Superior temporal gyrus (tissue), 1 donor: ENCODE results near the gene ZFP62.
"Not testable (repeated sequence)": the region's sequence is repeated elsewhere in the genome, so short reads cannot be mapped to it uniquely, and the experiment has no call there.

Experiments
- DNase-seq: peaks from one replicate; pipeline ENCODE4 v3.0.0-alpha.2; 2016; ENCODE audit errors: extremely low spot score

The ZFP62 gene

DNA sequence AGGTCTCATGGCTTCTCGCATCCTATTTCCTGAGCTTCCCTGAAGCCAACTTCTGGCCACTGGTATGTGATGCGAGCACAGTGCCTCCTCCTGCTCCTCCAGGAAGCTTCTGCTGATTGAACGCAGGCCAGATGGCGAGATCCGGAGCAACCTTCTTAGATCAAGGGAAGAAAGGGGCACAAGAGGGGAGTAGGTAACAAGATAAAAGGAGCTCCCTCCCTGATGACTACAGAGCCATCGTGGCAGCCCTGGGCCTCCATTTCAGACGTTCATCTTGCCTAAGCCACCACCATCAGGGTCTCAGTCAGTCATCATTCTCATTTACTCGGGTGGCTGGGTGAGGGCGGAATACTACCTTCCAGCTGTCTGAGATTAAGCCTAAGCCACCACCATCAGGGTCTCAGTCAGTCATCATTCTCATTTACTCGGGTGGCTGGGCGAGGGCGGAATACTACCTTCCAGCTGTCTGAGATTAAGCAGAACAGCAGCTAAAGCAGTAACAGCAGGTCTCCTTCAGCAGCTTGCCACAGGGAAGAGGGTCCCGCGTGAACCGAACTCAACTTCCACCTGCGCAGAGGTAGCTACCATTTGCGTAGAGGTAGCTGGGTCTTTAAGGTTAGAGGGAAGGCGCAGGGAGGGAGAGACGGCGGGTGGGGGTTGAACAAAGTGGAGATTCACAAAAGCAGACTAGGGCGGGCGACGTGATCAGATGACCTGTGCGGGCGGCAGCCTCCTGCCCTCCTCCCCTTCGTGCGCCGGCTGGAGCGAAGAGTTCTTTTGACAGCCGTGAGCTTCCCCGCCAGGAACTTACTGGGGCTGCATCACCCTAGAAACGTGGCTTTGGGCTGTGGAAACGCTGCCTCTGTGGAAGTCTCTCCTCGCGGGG lies 30.6 kb downstream of the ZFP62 start:
- DNase-seq, result peak; percentile 63

DNA sequence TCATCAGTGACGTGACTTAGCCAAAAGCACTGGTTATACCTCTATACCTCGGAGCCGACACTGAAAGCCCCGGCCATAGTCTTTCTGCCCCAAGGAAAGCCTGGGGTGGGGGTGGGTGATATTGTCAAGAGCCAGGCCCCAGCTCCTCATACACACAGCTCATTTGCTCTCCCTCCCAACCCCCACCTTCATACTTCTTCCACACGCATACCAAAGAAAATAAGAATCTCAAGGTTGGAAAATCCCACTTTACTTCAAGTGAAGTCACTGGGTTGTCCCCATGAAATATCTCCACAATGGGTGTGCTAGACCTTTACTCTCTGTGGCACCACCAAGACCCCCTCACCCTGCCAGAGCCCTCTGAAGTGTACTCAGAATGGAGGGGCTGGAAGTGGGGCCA lies 31.4 kb downstream of the ZFP62 start:
- DNase-seq, result no peak

DNA sequence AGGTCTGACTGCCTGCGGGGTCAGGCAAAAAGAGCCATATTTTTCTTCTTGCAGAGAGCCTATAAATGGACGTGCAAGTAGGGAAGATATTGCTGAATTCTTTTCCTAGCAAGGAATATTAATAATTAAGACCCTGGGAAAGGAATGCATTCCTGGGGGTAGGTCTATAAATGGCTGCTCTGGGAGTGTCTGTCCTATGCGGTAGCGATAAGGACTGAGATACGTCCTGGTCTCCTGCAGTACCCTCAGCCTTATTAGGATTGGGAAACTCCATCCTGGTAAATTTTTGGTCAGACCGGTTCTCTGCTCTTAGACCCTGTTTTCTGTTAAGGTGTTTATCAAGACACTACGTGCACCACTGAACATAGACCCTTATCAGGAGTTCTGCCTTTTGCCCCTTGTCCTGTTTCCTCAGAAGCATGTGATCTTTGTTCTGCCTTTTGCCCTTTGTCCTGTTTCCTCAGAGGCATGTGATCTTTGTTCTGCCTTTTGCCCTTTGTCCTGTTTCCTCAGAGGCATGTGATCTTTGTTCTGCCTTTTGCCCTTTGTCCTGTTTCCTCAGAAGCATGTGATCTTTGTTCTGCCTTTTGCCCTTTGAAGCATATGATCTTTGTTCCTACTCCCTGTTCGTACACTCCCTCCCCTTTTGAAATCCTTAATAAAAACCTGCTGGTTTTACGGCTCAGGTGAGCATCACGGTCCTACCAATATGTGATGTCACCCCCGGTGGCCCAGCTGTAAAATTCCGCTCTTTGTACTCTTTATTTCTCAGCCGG lies 32.1 kb downstream of the ZFP62 start:
- not testable (repeated sequence) for DNase-seq

DNA sequence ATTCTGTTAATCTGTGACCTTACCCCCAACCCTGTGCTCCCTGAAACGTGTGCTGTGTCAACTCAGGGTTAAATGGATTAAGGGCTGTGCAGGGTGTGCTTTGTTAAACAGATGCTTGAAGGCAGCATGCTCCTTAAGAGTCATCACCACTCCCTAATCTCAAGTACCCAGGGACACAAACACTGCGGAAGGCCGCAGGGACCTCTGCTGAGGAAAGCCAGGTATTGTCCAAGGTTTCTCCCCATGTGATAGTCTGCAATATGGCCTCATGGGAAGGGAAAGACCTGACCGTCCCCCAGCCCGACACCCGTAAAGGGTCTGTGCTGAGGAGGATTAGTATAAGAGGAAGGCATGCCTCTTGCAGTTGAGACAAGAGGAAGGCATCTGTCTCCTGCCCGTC lies 33.7 kb downstream of the ZFP62 start:
- not testable (repeated sequence) for DNase-seq

DNA sequence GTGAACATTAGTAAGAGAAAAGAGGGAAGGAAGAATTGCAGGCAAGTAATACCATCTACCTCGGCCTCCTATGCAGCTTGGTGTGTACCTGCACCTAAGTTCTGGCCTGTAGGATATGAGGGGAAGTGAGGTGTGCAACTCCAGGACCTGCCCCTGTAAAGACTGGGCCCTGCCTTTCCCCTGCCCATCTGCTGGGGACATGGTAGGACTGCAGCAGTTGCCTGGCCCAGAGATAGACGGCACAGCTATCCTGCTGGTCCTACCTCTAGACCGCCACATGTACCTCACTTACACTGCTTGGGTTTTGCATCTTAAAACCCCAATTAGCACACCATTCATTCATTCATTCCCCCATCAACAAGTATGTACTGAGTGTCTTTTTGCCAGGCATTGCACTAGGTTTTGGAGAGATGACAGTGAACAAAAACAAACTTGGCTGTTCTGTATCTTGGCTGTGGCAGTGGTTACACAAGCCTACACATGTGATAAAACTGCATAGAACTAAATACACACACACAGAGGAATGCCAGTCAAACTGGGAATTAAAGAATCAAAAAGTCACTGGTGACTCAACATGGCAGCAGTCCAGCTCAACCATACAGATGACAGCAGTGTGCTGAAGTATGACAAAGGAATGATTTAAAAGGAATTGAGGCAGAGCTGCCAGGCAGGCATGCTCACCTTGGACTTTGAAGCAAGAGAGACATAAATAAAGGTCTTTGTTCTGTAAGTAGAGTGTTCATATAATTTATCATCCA lies 35.1 kb downstream of the ZFP62 start:
- DNase-seq, result peak; percentile 54

DNA sequence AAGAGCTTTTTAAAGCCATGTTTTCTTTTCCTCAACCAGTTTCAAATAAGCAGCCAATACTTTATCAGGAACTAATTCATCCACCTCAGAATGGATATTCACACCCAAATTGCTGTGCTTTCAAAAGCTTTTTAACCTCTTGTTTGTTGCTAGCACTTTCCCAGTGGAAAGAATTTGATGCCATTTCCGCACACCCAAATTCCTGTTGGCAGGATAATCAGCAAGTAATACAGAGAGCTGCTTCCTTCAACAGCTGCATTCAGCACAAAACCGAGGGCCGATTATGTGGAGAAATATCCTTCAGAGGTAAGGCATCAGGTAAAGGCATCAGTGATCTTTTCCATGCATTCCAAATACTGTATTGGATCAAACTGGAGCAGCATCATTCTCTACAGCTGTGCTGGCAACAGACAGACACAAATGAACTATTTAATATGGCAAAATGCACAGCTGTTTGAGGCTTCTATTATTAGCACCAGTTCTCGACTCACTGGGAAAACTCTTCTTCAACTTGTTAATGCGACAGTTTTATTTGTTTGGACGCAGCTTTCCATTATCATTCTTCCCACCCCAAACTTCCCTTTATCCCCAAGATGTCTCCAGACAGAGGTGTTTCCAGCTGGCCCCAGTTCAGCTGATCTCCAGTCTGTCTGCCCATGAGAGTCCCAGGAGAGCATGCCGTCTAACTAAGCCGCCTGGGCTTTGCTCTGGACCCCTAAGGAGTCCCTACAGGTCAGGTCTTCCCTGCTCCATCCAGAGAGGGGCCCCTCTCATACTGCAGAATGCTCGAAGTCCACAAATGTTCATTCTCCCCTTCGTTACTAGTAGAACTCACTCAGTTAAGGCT lies 36.2 kb downstream of the ZFP62 start:
- DNase-seq, result no peak

DNA sequence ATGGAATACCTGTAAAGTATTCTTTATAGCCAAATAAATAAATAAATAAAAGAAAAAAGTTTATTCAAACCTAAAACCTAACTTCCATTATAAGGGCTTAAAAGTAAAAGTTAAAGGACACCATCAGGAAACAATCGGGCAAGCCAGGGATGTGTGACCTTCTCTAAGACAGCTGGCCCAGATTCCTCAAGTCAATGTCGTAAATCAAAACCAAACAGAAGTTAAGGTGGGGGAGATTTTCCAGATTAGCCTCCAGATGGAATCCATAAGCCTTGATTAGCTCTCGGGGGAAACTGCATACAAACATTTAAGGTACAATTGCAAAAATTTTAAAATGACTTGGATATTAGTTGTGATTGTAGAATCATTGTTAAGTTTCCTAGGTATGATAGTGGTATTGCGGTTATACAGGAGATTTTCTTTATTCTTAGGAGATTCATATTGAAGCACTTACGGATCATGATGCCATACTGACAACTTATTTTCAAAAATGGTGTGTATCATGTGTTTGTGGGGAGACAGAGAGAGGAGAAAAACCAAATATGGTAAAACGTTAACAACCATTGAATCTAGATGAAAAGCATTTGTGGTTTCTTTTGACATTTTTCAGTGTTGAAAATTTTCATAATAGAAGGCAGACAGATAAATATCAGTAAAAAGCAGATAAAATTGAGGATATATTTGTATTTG lies 37.0 kb downstream of the ZFP62 start:
- no peak for DNase-seq

DNA sequence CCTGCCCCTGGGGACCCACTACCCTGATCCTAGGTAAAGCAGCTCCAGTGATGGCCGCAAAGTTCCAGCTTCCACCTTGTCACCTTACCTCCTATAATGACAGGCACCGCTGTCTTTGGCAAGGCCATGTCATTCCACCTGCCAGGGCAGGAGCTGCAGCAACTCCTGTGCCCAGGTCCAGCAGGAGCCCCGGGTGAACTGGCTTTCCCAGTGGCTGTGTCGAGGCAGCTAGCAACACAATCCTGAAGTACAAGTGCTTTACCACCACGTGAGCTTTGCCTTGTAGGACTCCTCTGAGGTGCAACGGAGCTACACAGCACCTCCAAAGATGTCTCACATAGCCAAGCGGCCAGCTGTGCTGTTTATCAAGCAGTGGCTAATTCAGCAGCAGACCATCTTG lies 37.7 kb downstream of the ZFP62 start:
- DNase-seq, result no peak

DNA sequence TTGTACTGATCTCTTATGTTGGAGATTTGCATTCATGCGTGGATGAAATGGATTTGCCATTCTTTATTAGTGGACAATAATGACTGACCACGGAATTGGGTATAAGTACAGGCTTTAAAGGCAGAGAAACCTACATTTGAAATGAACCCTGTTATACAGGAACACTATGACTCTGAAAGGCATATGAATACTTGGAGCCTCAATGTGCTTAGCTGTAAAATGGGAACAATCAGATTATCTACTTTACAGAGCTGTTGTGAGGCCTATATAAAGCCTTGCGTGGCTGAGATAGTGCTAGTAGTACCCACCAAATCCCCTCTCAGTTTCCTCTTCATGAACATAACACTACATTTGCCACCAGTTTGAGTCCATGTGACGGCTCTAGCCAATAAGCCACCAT lies 39.5 kb downstream of the ZFP62 start:
- no peak for DNase-seq

DNA sequence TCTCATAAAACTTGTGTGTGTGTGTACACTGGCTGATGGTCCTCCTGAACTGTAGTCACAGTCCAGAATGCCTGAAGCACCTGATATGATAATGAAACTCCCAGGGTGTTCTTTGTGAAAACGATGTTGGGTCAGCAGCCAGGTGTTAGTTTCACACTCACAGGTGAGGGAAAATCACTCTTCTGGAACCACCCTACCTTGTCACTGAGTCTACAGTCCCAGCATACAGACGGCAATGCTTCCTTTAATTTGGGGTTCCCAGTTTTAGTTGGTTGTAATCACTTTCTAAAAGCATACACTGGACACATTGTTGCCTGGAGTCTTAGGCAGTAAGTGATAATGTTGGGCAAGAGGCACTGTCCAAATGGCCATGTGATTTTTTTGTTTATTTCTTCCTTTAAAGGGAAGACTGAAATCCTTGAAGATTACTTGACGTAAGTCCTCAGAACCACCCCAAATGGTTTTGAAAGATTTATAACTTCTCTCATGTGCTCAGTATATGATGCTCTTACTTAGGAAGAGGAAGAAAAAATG lies 40.2 kb downstream of the ZFP62 start:
- no peak for DNase-seq

DNA sequence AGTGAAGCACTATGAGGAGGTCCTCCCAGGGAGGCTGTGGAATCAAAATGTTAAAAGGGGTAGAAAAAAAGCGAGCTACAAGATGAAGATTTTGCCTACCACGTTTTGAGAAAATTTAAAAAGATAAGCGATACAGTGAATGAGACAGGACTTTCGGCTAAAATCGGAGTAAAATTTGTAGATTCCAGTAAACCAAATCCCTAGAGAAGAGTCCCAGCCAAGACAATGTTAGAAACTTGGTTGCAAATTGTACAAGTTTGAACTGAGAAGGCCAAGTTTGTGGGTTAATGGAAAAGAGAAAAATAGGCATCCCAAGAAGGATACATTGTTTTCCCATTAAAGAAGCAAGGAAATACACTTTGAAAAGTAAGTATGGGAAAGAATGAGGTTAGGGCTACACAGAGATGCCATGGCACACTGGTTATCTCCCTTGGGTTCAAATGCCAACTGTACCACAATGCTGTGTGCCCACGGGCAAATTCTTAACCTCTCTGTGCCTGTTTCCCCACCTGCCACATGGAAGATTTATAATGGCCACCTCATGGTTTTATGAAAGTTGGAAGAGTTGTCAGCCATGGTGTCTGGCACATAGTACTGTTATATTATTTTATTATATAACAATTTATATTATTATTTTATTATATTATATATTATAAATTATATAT lies 42.3 kb downstream of the ZFP62 start:
- DNase-seq, result no peak

DNA sequence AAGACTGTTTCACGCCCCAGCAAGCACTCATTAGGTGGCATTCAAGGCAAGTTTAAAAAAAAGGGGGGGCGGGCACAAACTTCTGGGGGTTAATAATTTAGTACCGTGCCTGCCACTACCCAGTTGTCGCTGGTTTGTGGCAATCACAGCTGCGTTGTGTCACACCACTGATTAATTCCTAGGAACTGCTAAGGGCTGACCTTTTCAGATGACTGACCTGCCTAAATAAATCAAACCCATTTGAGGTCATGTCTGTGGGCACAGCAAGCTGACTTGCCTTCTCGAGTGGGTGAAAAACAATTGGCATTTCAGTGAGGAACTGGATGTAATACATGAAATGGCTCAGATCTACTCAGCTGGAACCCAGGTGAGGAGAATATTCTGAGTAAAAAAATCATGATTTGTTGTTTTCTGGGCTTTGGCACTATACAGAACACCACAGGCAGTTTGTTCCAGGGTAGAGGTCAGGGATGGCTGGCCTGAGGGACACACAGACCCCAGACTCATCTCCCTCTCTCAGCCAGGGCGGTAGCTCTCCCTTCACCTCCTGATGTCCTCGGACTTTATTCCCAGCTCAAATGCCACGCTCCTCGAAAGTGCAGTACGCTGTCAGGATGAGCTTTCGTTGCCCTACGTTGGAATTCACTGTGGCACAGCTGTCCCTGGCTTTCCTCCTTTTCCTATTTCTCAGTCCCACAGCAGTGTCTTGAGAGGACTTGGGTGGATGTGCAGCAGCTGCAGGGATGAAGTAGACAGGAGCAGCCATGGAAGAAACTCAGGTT lies 43.0 kb downstream of the ZFP62 start:
- no peak for DNase-seq

DNA sequence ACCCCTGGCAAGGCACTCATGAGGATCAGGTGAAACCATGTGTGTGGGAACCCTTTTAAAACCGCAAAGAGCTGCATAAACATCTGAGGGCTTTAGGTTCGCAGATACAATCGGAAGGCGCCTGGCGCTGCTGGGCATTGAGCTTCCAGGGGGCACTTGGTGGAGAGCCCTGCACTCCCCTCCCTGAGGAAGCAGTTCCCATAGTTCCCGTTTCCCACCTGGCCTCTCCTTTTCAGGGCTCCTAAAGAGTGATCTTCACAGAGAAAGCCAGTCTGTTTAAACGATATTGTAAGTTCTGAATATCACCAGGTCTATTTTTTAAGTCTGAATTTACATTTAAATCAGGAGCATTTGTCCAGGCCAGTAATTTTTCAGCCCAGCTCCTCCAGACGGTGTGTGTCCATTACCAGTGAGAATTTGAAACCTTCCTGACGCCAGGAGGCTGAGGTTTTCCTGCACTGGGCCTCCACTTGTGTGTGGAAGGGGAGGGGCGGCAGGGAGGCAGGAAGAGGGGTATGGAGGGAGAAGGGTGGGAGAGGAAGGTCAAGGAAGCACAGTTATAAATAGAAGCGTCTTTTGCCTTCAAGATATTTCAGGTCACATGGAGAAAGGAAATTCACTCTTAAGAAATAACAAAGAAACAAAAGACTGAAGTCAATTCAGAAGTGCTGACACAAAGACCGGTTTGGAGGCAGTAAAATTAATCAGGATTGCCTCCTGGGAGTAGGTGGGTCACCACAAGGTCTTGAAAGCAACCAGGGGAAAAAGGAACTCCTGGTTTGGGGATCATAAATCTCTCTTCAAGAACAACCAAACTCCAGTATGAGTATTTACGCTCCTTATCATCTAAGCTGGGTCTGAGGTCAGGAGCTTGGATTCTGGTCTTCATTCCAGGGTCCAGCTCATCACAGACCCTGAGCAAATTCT lies 44.2 kb downstream of the ZFP62 start:
- no peak for DNase-seq

DNA sequence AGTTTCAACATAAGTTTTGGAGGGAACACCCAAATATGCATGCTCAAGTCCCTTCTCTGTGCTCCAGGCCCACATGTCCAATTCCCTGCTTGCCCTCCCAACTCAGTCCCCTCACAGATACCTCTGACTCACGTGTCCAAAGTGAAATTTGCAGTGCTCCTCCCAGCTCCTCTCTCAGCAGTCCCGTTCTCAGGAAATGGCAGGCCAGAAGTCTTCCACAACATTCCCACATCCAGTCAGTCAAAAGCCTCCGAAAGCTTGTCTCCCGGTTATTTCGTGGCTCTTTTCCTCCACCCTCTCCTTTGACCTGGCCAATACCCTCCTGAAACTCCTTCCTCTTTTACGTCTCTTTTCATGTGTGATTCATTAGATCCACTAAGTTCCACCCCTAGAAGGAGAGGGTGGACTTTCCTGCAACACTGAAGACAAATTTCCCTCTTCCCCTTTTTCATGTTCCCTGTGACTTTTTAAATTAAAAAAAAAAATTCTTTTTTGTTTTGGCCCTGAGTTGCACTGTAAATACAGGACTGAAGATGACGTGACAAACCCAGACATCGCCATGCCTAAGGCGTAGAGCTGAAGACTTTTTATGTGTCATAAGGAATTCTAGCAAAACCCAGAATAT lies 45.7 kb downstream of the ZFP62 start:
- no peak for DNase-seq

DNA sequence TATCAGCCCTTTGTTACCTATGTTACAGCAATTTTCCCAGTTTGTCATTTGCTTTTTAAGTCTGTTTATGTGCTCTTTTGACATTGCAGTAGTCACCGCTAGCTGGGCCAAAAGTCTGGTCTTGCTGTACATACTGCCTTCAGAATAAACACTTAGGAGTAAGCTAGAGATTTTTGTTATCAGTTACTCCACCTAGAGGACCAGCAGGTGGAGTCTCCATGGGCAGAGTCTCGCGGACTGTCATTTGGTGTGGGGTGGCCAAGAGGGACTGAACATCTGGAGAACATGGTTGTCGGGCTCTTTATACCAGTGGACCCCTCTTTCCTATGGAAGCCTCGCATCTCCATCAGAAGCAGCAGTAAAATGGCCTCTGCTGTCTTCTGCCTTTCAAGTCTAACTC lies 47.7 kb downstream of the ZFP62 start:
- DNase-seq, result no peak

DNA sequence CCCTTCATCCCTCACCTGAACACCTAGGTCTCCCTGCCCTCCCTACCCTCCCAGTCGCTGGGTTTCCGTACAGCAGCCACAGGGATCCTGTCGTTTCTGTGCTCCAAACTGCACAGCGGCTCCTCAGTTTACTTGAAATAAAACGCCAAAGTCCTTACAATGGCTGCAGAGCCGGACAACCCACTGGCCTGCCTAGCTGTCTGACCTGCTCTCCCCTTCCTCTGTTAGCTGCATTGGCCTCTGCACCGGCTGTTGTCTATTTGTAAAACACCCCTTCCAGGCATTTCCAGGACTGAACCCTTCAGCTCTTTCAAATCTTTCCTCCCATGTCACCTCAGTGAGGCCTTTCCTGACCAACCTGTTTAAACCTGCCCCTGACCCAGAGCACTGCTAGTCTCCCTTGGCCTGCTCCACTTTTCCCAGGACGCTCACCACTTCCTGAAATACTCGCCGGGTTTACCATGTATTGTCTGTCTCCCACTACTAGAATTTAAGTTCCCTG lies 49.4 kb downstream of the ZFP62 start:
- DNase-seq, result no peak

DNA sequence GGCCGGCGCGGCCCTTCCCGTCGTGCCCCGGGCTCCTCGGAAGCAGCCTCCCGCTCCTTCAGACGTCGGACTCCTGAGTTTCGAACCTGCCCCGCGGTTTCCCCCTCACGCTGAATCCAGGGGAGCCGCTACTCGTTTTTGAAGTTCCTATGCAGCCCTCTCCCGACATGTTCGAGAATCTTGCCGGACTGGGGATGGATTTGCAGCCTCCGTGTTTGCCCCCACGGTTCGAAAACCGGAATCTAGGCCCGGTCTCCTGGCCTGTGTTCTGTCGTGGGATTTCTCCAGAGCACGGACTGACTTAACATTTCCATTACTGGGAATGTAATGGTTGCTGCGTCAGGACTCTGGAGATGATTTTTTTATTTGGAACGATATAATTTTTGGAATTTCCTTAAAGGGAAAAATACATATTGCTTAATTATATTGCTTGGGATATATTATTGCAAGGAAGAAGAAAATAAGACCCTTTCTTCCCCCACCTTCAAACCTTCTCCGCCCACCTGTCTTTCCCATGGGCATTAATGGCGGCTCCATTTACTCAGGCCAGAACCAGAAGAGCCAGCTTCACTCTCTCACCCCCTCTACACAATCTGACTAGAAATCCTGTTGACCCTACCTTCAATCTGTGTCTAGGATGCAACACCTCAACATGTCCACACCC lies 50.0 kb downstream of the ZFP62 start:
- DNase-seq, result peak; percentile 67
